CD4-positive, alpha-beta T cell treated with Interleukin-17A for 1 hour (primary cell): Measurements from ENCODE around the gene GPC3.
A peak's percentile ranks its signal among the peaks of the same experiment; 100 is the strongest.
"Not testable (repeated sequence)": the region's sequence is repeated elsewhere in the genome, so short reads cannot be mapped to it uniquely, and the experiment has no call there.

Experiments used
- DNase-seq: peaks from one replicate; pipeline ENCODE4 v3.0.0-alpha.2; 2020

The GPC3 gene

GRCh38 chrX:133834771-133835170 lies 150.6 kb downstream of the GPC3 start:
- no peak for DNase-seq

- DNase-seq, result no peak
Measured at GRCh38 chrX:133819546-133819945, 165.8 kb downstream of the GPC3 start.

GRCh38 chrX:133818019-133818418 lies 167.4 kb downstream of the GPC3 start:
- DNase-seq, result no peak

- no peak for DNase-seq
Measured at GRCh38 chrX:133815496-133815895, 169.9 kb downstream of the GPC3 start.

- DNase-seq, result no peak
Measured at GRCh38 chrX:133813971-133814370, 171.4 kb downstream of the GPC3 start.

GRCh38 chrX:133812402-133812801 lies 173.0 kb downstream of the GPC3 start:
- DNase-seq, result no peak

- no peak for DNase-seq
Measured at GRCh38 chrX:133810925-133811324, 174.5 kb downstream of the GPC3 start.

GRCh38 chrX:133804072-133804471 lies 181.3 kb downstream of the GPC3 start:
- DNase-seq, result no peak

- DNase-seq, result no peak
Measured at GRCh38 chrX:133796282-133796681, 189.1 kb downstream of the GPC3 start.

- DNase-seq, result no peak
Measured at GRCh38 chrX:133794126-133794525, 191.3 kb downstream of the GPC3 start.

- no peak for DNase-seq
Measured at GRCh38 chrX:133793626-133794025, 191.8 kb downstream of the GPC3 start.

- DNase-seq, result peak; percentile 60
Measured at GRCh38 chrX:133792198-133792953, 193.0 kb downstream of the GPC3 start.

GRCh38 chrX:133789829-133790228 lies 195.6 kb downstream of the GPC3 start:
- no peak for DNase-seq

- no peak for DNase-seq
Measured at GRCh38 chrX:133786382-133786781, 199.0 kb downstream of the GPC3 start.

GRCh38 chrX:133783274-133783673 lies 202.1 kb downstream of the GPC3 start:
- no peak for DNase-seq

GRCh38 chrX:133781174-133781573 lies 204.2 kb downstream of the GPC3 start:
- no peak for DNase-seq

GRCh38 chrX:133776072-133776471 lies 209.3 kb downstream of the GPC3 start:
- peak; percentile 19 for DNase-seq

- no peak for DNase-seq
Measured at GRCh38 chrX:133774807-133775206, 210.6 kb downstream of the GPC3 start.

- no peak for DNase-seq
Measured at GRCh38 chrX:133771086-133771646, 214.2 kb downstream of the GPC3 start.

- not testable (repeated sequence) for DNase-seq
Measured at GRCh38 chrX:133762976-133763548, 222.3 kb downstream of the GPC3 start.

- no peak for DNase-seq
Measured at GRCh38 chrX:133754657-133755056, 230.7 kb downstream of the GPC3 start.

GRCh38 chrX:133749951-133750350 lies 235.4 kb downstream of the GPC3 start:
- no peak for DNase-seq

GRCh38 chrX:133749370-133749769 lies 236.0 kb downstream of the GPC3 start:
- peak; percentile 7 for DNase-seq

- DNase-seq, result no peak
Measured at GRCh38 chrX:133747196-133747595, 238.2 kb downstream of the GPC3 start.
